A549 (cell line): ENCODE results near the gene ARHGAP25. TPM values are rescaled to one million over a fixed set of nuclear protein-coding genes. Genes with fewer than 3 reads are reported as not detected.

ENCODE experiments used
- ATAC-seq, 2 experiments: fragments of 200-7000 bp in 1 of 2; fragments of >200 bp in 1 of 2; cut with Nextera tagmentation in 1 of 2; cut with Tn5 transposase in 1 of 2; 3 replicates each; pipeline versions ENCODE4 v1.8.0 to v1.9.1; 2018 to 2020; ENCODE audit warnings: mild to moderate bottlenecking in 1 of 2, moderate library complexity in 1 of 2
- CTCF ChIA-PET: fragments of 300-600 bp; sonication (Branson Sonifier 250); formaldehyde crosslinking; extraction: SDS; loops from one replicate; lab custom pipeline; 2021; ENCODE audit warnings: antibody characterized with exemption, inconsistent platforms; lab: Yijun Ruan, JAX
- POLR2A ChIA-PET: fragments of 350-600 bp; formaldehyde crosslinking; extraction: SDS; loops from one replicate; lab custom pipeline; 2021; ENCODE audit warnings: antibody characterized with exemption, inconsistent platforms; lab: Yijun Ruan, JAX
- DNase-seq, 2 experiments: peaks; one replicate each; pipeline versions ENCODE4 v3.0.0 to v3.0.0-alpha.2; 2011 to 2016; ENCODE audit warnings: low read depth in 1 of 2, low spot score in 1 of 2
- FAIRE-seq: peaks from 2 replicates; lab custom pipeline; 2011; peaks lifted over from hg19 to GRCh38; lab: Jason Lieb, UNC
- H3K27ac ChIP-seq, 2 experiments: fragments of >200 bp; sonication (Bioruptor Twin); formaldehyde crosslinking; 3 replicates each; pipeline ENCODE4 v1.5.1; 2016 to 2017
- H3K4me1 ChIP-seq: fragments of >200 bp; sonication (Bioruptor Twin); formaldehyde crosslinking; 3 replicates; pipeline ENCODE4 v1.6.1; 2016
- H3K4me2 ChIP-seq: fragments of >200 bp; sonication (Bioruptor Twin); formaldehyde crosslinking; 3 replicates; pipeline ENCODE4 v1.6.1; 2016
- H3K4me3 ChIP-seq: fragments of >200 bp; sonication (Bioruptor Twin); formaldehyde crosslinking; 3 replicates; pipeline ENCODE4 v1.5.1; 2016
- H3K9me3 ChIP-seq: fragments of >200 bp; sonication (Bioruptor Twin); formaldehyde crosslinking; 3 replicates; pipeline ENCODE4 v1.6.1; 2016
- CBX8 ChIP-seq: fragments of 200-600 bp; sonication (generic); IDR thresholded peaks from 2 replicates; pipeline ENCODE4 v1.6.1; 2016
- CEBPB ChIP-seq, 2 experiments: fragments of >200 bp in 1 of 2; sonication (Bioruptor Twin) in 1 of 2; formaldehyde crosslinking in 1 of 2; IDR thresholded peaks; 2 replicates each; pipeline ENCODE4 v1.6.1; 2012 to 2016
- CHD4 ChIP-seq: fragments of 200-600 bp; sonication (generic); IDR thresholded peaks from 2 replicates; pipeline ENCODE4 v1.6.1; 2016; ENCODE audit warnings: antibody characterized with exemption, mild to moderate bottlenecking, borderline replicate concordance
- EHF ChIP-seq: fragments of 250-450 bp; sonication (Bioruptor Pico); IDR thresholded peaks from 2 replicates; pipeline ENCODE4 v1.5.0; 2020; ENCODE audit warnings: mild to moderate bottlenecking
- EP300 ChIP-seq, 2 experiments: fragments of >200 bp; sonication (Bioruptor Twin); formaldehyde crosslinking; IDR thresholded peaks; 2 replicates in 1 of 2; 3 replicates in 1 of 2; pipeline ENCODE4 v1.6.1; 2016 to 2017
- ESRRA ChIP-seq: fragments of 150-350 bp; IDR thresholded peaks from 2 replicates; pipeline ENCODE4 v1.6.1; 2014; ENCODE audit warnings: mild to moderate bottlenecking, low read length, borderline replicate concordance
- FOXS1 ChIP-seq: fragments of 250-450 bp; sonication (Bioruptor Pico); IDR thresholded peaks from 2 replicates; pipeline ENCODE4 v1.5.0; 2020; ENCODE audit warnings: mild to moderate bottlenecking, moderate library complexity
- GATA3 ChIP-seq: IDR thresholded peaks from 2 replicates; pipeline ENCODE4 v1.6.1; 2012; ENCODE audit warnings: borderline replicate concordance
- HOXA7 ChIP-seq: fragments of 250-450 bp; sonication (Bioruptor Pico); IDR thresholded peaks from 2 replicates; pipeline ENCODE4 v1.5.0; 2020; ENCODE audit warnings: mild to moderate bottlenecking, moderate library complexity
- JUNB ChIP-seq: fragments of >200 bp; sonication (Bioruptor Twin); formaldehyde crosslinking; IDR thresholded peaks from 2 replicates; pipeline ENCODE4 v1.6.1; 2016
- NFE2L2 ChIP-seq: fragments of 150-350 bp; conservative IDR thresholded peaks from 2 replicates; pipeline ENCODE4 v1.6.1; 2014; ENCODE audit warnings: low read length
- NPAS2 ChIP-seq: fragments of 250-450 bp; sonication (Bioruptor Pico); IDR thresholded peaks from 2 replicates; pipeline ENCODE4 v1.8.0; 2022; ENCODE audit warnings: mild to moderate bottlenecking, moderate library complexity, borderline replicate concordance
- NR3C1 ChIP-seq: fragments of >200 bp; sonication (Bioruptor Twin); formaldehyde crosslinking; IDR thresholded peaks from 3 replicates; pipeline ENCODE4 v1.6.1; 2017
- RCOR1 ChIP-seq: fragments of 150-350 bp; IDR thresholded peaks from 2 replicates; pipeline ENCODE4 v1.6.1; 2014; ENCODE audit warnings: antibody characterized with exemption, low read length, low read depth
- RNF2 ChIP-seq: fragments of 200-600 bp; sonication (generic); IDR thresholded peaks from 2 replicates; pipeline ENCODE4 v1.6.1; 2016; ENCODE audit warnings: low read depth, mild to moderate bottlenecking, antibody characterized with exemption, moderate library complexity, borderline replicate concordance
- SREBF2 ChIP-seq: fragments of 450-650 bp; IDR thresholded peaks from 2 replicates; pipeline ENCODE4 v1.6.1; 2014; ENCODE audit warnings: mild to moderate bottlenecking, moderate library complexity
- TP53 ChIP-seq: fragments of 250-450 bp; sonication (Bioruptor Pico); IDR thresholded peaks from 2 replicates; pipeline ENCODE4 v1.5.0; 2021; ENCODE audit warnings: mild to moderate bottlenecking, moderate library complexity
- ZFP36 ChIP-seq: fragments of 450-650 bp; IDR thresholded peaks from 2 replicates; pipeline ENCODE4 v1.6.1; 2014; ENCODE audit warnings: borderline replicate concordance; ENCODE audit not compliant: partially characterized antibody
- WGBS: methylation state at CpG from one replicate; pipeline ENCODE4 v1.1.6; 2017; ENCODE audit errors: missing lambda C conversion rate; 5-methylcytosine and 5-hydroxymethylcytosine counted together
- polyA plus RNA-seq, 4 experiments: library from polyadenylated mRNA; depleted of rRNA in 3 of 4; stranded (reverse); fragments of >200 nt; fragmentation: RNase III in 1 of 4; extraction: RNeasy Plus Mini Kit Qiagen cat#74134 plus additional on column Dnase treatment in 1 of 4; gene quantifications; 2 replicates in 3 of 4; 3 replicates in 1 of 4; pipeline ENCODE4 v1.2.3, GENCODE V29; 2011 to 2017
- TF ChIP-seq, protein P1 (sequence below): fragments of 250-450 bp; sonication (Bioruptor Pico); IDR thresholded peaks from 2 replicates; pipeline ENCODE4 v1.5.0; 2021; ENCODE audit warnings: mild to moderate bottlenecking, moderate library complexity, borderline replicate concordance
- TF ChIP-seq, protein P2 (sequence below): fragments of >200 bp; sonication (Bioruptor Twin); formaldehyde crosslinking; IDR thresholded peaks from 3 replicates; pipeline ENCODE4 v1.5.1; 2016

The ARHGAP25 gene
- polyA plus RNA-seq, 2 of the 4 experiments (the other 2 are of a cell fraction): 0.50 to 2.4 TPM

DNA sequence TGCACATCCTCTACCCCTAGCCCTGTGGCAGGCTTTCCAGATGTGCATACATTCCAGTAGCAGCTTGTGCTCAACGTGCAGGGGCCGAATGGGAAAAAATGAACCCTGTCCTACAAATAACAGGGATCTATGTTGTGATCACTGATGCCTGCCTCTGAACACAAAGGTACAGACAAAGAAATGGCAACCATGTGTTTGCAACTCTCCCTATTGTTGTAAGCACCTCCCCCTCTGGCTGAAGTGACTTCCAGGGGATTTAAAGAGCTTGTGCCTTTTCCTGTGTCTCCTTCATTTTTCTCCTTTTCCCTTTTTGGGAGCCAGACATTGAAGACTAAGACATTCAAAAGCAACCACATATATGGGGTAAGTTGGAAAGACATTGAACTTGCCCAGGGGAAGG lies 21.6 kb downstream of the ARHGAP25 start:
- no peaks in the 10 kb centered on the region for H3K4me1 ChIP-seq
- TF ChIP-seq JUNB: no peak
- no peak overlapping the region for H3K27ac ChIP-seq
- DNase-seq (no peak), FAIRE-seq (no peak), ATAC-seq (no peak)
- ChIA-PET CTCF (interaction anchor here (1.0 to 3.3 kb wide), 5 partner anchors 8 to 169 kb away, joined by 3 to 20 read pairs (median 4); no protein-coding TSS in a partner anchor), POLR2A (no interaction called here)
- WGBS: 92% methylated on average over 2 of the region's 2 CpGs
- no peaks in the 10 kb centered on the region; the same call in 2 of the 3 replicates for H3K9me3 ChIP-seq
- H3K4me3 ChIP-seq: no peak overlapping the region
- no peak overlapping the region for H3K4me2 ChIP-seq

DNA sequence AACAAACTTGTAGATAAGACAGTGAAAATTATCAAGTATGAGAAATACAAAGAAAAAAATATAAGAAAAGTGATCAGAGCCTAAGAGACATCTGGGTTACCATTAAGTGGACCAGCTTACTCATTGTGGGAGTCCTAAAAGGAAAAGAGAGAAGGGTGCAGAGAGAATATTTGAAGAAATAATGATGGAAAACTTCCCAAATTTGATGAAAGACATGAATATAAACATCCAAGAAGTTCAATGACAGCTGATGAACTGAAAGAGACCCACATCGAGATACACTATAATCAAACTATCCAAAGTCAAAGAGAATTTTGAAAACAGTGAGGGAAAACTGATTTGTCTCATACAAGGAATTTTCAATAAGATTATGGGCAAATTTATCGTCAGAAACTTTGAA lies 22.5 kb downstream of the ARHGAP25 start:
- FAIRE-seq: no peak
- Histone ChIP-seq H3K4me3 (no peak overlapping the region), H3K9me3 (no peaks in the 10 kb centered on the region; the same call in 2 of the 3 replicates), H3K27ac (no peak overlapping the region), H3K4me2 (no peak overlapping the region), H3K4me1 (no peaks in the 10 kb centered on the region)
- 35% methylated on average over 2 of the region's 2 CpGs for WGBS
- POLR2A ChIA-PET: no interaction called here
- CTCF ChIA-PET: interaction anchor here (0.9 to 3.3 kb wide), 3 partner anchors 8 to 168 kb away, joined by 3 to 20 read pairs (median 4); no protein-coding TSS in a partner anchor
- TF ChIP-seq, protein P1, sequence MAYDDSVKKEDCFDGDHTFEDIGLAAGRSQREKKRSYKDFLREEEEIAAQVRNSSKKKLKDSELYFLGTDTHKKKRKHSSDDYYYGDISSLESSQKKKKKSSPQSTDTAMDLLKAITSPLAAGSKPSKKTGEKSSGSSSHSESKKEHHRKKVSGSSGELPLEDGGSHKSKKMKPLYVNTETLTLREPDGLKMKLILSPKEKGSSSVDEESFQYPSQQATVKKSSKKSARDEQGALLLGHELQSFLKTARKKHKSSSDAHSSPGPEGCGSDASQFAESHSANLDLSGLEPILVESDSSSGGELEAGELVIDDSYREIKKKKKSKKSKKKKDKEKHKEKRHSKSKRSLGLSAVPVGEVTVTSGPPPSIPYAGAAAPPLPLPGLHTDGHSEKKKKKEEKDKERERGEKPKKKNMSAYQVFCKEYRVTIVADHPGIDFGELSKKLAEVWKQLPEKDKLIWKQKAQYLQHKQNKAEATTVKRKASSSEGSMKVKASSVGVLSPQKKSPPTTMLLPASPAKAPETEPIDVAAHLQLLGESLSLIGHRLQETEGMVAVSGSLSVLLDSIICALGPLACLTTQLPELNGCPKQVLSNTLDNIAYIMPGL: no peak
- TF ChIP-seq RCOR1 (no peak), SREBF2 (no peak), RNF2 (no peak), JUNB (no peak), HOXA7 (CRISPR knock-in tag) (no peak), GATA3 (no peak), NFE2L2 (no peak), CEBPB (IDR thresholded peaks at IDR 0.05) (no peak), EHF (CRISPR knock-in tag) (no peak), ESRRA (no peak), NR3C1 (no peak), NPAS2 (CRISPR knock-in tag) (no peak), TP53 (CRISPR knock-in tag) (no peak), ZFP36 (no peak), FOXS1 (CRISPR knock-in tag) (no peak)
- TF ChIP-seq, protein P2, sequence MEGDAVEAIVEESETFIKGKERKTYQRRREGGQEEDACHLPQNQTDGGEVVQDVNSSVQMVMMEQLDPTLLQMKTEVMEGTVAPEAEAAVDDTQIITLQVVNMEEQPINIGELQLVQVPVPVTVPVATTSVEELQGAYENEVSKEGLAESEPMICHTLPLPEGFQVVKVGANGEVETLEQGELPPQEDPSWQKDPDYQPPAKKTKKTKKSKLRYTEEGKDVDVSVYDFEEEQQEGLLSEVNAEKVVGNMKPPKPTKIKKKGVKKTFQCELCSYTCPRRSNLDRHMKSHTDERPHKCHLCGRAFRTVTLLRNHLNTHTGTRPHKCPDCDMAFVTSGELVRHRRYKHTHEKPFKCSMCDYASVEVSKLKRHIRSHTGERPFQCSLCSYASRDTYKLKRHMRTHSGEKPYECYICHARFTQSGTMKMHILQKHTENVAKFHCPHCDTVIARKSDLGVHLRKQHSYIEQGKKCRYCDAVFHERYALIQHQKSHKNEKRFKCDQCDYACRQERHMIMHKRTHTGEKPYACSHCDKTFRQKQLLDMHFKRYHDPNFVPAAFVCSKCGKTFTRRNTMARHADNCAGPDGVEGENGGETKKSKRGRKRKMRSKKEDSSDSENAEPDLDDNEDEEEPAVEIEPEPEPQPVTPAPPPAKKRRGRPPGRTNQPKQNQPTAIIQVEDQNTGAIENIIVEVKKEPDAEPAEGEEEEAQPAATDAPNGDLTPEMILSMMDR: no peak
- DNase-seq: no peak
- no peak for ATAC-seq

DNA sequence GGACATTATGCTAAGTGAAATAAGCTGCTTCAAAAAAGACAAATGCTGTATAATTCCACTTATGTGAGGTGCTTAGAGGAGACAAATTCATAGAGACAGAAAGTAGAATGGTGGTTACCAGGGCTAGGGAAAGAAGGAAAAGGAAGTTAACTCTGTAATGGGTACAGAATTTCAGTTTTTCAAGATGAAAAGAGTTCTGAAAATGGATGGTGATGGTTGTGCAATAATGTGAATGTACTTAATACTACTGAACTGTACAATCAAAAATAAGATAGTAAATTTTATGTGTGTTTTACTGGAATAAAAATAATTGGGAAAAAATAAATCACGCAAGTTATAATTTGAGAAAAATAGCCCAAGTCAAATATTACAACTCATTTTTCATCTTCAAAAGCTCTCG lies 27.5 kb downstream of the ARHGAP25 start:
- Histone ChIP-seq H3K4me1 (no peaks in the 10 kb centered on the region), H3K4me3 (no peak overlapping the region), H3K27ac (no peak overlapping the region), H3K9me3 (no peaks in the 10 kb centered on the region; the same call in 2 of the 3 replicates), H3K4me2 (no peak overlapping the region)
- ChIA-PET CTCF (interaction anchor here (1.4 to 4.6 kb wide), 2 partner anchors 11 to 75 kb away, joined by 4 to 47 read pairs; no protein-coding TSS in a partner anchor), POLR2A (no interaction called here)
- TF ChIP-seq CEBPB (IDR thresholded peaks at IDR 0.05): peak; percentile 93 to 94
- TF ChIP-seq EP300 (IDR thresholded peaks at IDR 0.05): no peak
- no peak for TF ChIP-seq CHD4
- TF ChIP-seq CBX8: no peak
- no peak for TF ChIP-seq RNF2
- DNase-seq (no peak), FAIRE-seq (peak; percentile 7), ATAC-seq (no peak)
- WGBS: 90% methylated on average over 2 of the region's 2 CpGs
